Measurements from ENCODE around the gene RADIL. TPM values are rescaled to one million over a fixed set of nuclear protein-coding genes. Genes with fewer than 3 reads are reported as not detected.

The RADIL gene
- total and polyA plus RNA-seq, 7 donors = 0.65 to 3.8 (median 2.6) TPM

- no peaks in the 10 kb centered on the region for H3K27me3 ChIP-seq (ENCODE audit: insufficient read depth in 3 of 3, low read length in 2 of 3)
- H3K4me1 ChIP-seq = no peaks in the 10 kb centered on the region
- H3K27ac ChIP-seq = no peak overlapping the region
- no peak for ATAC-seq
- TF ChIP-seq CTCF (IDR thresholded peaks at IDR 0.05) = no peak
- intact Hi-C loops (cut with DNase I) = loop anchor here in 1 of 2 donors (10.0 kb wide), 1 partner anchor 144 kb away; no protein-coding TSS in a partner anchor
- DNase-seq = peak in 1 of 2 donors; percentile 42
- H3K9me3 ChIP-seq = no peaks in the 10 kb centered on the region
- H3K36me3 ChIP-seq (ENCODE audit: insufficient read depth in 1 of 2, low read depth in 1 of 2) = peaks cover 0 to 95% of the 10 kb centered on the region in 2 donors
- H3K4me3 ChIP-seq = no peak overlapping the region
- 92 to 94% (median 94%) methylated on average over 29 of the region's 29 CpGs for WGBS, 3 donors
These were observed 124.7 kb downstream of the RADIL start for GRCh38 chr7:4758791-4759190.

GRCh38 chr7:4758111-4758510, 125.4 kb downstream of the RADIL start:
- Histone ChIP-seq H3K4me1 (no peaks in the 10 kb centered on the region), H3K27ac (no peak overlapping the region), H3K27me3 (ENCODE audit: insufficient read depth in 3 of 3, low read length in 2 of 3) (no peaks in the 10 kb centered on the region), H3K36me3 (ENCODE audit: insufficient read depth in 1 of 2, low read depth in 1 of 2) (peaks cover 0 to 88% of the 10 kb centered on the region in 2 donors), H3K4me3 (no peak overlapping the region), H3K9me3 (no peaks in the 10 kb centered on the region)
- DNase-seq = no peak
- ATAC-seq = no peak
- intact Hi-C loops (cut with DNase I) = loop anchor here in 1 of 2 donors (10.0 kb wide), 1 partner anchor 143 kb away; no protein-coding TSS in a partner anchor
- no peak for TF ChIP-seq CTCF (IDR thresholded peaks at IDR 0.05)
- WGBS, 3 donors = 93 to 95% (median 93%) methylated on average over 19 of the region's 19 CpGs

- Histone ChIP-seq H3K27ac (no peak overlapping the region), H3K4me1 (no peaks in the 10 kb centered on the region), H3K36me3 (ENCODE audit: insufficient read depth in 1 of 2, low read depth in 1 of 2) (peaks cover 0 to 70% of the 10 kb centered on the region in 2 donors), H3K9me3 (no peaks in the 10 kb centered on the region), H3K27me3 (ENCODE audit: insufficient read depth in 3 of 3, low read length in 2 of 3) (no peaks in the 10 kb centered on the region), H3K4me3 (no peak overlapping the region)
- ATAC-seq (no peak), DNase-seq (no peak)
- 92 to 94% (median 94%) methylated on average over 24 of the region's 24 CpGs for WGBS, 3 donors
- intact Hi-C loops (cut with DNase I) = loop anchor here in 1 of 2 donors (2.0 to 10.0 kb wide), 2 partner anchors 66 to 140 kb away; no protein-coding TSS in a partner anchor
- no peak for TF ChIP-seq CTCF (IDR thresholded peaks at IDR 0.05)
These were observed 128.5 kb downstream of the RADIL start for GRCh38 chr7:4755045-4755444.

- ATAC-seq = peak in 1 of 4 donors; percentile 22
- H3K4me3 ChIP-seq = no peak overlapping the region
- H3K27me3 ChIP-seq (ENCODE audit: insufficient read depth in 3 of 3, low read length in 2 of 3) = no peaks in the 10 kb centered on the region
- intact Hi-C loops (cut with DNase I) = loop anchor here (2.0 to 10.0 kb wide), 3 partner anchors 66 to 140 kb away; no protein-coding TSS in a partner anchor
- H3K4me1 ChIP-seq = no peaks in the 10 kb centered on the region
- TF ChIP-seq CTCF (IDR thresholded peaks at IDR 0.05) = no peak
- 92 to 93% (median 93%) methylated on average over 36 of the region's 36 CpGs for WGBS, 3 donors
- H3K9me3 ChIP-seq = no peaks in the 10 kb centered on the region
- peaks cover 0 to 65% of the 10 kb centered on the region in 2 donors for H3K36me3 ChIP-seq (ENCODE audit: insufficient read depth in 1 of 2, low read depth in 1 of 2)
- DNase-seq = no peak
- H3K27ac ChIP-seq = no peak overlapping the region
These were observed 129.0 kb downstream of the RADIL start for GRCh38 chr7:4754433-4755010.
